ENCODE measurements around the gene LRRC32.

The LRRC32 gene

DNA sequence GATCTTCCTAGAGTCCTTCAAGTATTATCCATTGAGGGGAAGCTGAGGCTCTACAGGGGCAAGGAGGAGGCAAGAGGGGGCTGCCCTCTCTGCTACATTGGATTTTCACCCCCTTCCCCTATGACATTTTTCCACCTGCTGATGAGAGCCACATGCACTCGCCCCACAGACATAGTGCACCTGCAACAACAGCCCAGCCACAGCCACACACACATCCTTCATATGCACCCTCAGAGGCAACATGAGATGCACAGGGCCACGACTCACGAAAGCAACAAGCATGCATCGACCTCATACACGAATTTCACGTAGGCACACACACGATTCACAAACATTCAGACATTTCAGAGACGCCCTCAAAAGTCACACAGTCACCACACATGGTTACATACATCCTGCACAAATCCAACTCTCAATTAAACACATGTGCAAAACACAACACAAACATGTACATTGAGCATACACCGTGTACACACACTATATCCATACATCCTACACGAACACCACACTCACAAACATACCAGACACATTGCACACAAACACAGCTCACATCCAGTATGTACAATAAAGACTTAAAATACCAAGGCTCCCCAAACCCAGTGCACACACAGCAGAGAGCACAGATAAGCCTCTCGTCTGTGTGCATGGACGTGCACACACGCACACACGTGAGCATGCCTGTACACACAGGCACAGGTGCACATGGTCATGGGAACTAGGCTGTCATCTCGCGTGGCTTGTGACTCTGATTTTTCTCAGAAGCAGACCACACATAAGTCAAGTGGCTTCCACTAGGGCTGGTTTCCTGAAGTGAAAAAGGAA is 6.3 kb upstream of the LRRC32 start:
- no peak for DNase-seq

DNA sequence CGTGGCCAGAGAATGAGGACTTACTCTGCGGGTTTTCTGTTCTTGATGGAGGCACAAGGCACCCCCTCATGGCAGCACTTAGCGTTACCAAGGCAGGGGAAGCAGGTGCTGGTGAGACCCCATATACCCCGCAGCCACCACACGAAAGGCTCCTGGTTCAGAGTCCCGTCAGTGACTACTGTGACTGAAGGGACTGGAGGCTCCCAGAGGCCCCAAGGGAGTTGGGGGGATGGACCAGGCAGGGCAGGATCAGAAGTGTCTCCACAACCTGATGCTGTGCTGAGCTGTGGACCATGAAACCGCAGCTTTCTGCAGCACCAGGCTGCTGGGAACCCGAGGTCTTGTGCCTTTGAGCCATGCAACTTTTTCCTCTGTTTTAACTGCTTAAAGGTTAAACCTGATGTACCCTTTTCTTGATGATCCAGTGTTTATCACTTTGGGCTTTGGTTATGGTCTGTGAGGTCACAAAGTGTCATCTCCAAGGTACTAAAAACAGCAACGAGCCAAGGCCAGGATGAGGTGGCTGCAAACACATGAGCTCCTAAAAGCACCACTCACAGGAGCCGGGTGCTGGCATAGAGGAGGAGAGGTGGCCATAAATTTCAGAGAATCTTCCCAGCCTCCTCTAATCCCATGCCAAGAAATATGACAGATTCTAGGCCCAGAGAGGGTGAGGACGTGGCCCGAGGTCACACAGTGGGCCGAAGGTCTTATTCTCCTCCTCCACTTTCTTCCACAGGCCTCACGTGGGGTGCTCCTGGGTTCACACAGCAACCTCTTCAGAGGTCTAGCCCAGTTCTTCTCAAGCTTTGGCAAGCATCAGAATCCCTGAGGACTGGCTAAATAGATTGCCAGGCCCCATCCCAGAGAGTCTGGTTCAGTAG is 4.2 kb upstream of the LRRC32 start:
- DNase-seq = no peak

DNA sequence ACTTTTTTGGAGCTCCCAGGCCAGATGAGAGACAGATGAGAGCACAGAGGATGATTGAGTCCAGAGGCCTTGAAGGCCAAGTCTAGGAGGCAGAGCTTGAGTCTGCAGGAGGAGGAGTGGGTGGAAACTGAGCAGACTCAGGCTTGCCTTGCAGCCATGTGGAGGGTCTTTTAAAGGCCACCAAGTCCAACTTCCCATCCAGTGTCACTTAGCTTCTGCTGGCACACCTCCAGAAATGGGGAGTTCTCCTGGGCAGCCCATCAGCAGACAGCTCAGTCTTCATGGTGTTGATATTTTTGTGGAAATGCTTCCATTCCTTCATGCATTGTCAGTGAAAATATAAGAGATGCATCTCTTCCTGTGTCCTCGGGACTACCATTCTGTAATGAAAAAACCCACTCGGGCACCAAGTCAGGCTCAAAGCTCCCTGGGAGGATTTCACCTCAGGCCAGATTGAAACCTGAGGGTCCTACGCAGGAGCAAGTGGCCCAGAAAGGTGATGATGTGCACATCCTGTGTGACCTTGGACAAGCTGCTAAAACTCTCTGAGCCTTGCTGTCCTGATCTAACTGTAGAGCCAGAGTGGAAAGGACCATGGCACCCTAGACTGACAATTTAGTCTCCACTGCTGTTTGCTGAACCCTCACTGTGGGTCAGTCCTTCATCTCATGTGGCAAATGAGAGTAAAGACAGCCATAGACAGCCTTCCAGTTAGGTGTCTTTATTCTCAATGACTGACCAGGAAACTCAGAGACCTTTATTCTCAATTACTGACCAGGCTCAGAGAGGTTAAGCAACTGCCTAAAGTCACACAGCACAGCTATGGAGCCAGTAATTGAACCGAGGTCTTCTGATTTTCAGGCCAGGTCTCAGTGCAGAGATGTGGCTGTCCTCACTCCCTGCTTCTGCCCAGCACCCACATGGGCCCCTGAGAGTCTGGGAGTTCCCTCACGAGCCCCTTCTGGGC is 2.9 kb upstream of the LRRC32 start:
- DNase-seq = no peak

DNA sequence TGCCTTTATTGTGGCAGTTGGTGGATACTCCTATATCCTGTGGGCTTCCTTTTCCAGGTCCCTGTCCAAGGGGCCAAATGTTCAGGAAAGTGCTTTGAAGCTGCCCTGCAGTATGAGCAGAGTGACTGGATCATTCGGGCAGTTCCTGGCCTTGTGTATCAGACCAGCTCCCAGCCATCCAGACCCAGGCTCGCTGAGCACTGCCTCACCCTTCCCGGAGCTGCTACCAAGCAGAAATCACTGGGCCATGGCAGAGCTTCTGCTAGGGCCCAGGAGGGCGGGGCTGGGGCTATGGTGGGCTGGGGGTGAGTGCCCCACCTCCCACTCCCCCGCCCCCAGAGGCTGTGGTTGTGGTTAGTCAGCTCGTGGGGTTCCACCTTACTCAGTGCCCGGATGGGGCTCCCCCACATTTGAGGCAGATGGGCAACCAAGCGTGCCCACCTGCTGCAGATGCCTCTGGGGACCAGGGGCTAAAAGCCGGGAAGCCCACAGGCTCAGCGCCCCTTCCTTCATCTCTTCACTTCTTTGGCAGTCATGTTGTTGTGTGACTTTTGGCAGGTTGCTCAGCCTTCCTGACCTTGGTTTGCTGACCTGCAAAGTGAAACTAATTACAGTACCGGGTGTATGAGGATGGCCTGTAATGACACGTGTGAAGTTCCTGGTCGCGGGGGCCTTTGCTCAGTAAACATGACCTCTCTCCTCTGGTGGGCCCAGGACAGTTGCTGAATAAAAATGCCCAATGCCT is 2.1 kb upstream of the LRRC32 start:
- DNase-seq = peak in 1 of 2 experiments; percentile 26

DNA sequence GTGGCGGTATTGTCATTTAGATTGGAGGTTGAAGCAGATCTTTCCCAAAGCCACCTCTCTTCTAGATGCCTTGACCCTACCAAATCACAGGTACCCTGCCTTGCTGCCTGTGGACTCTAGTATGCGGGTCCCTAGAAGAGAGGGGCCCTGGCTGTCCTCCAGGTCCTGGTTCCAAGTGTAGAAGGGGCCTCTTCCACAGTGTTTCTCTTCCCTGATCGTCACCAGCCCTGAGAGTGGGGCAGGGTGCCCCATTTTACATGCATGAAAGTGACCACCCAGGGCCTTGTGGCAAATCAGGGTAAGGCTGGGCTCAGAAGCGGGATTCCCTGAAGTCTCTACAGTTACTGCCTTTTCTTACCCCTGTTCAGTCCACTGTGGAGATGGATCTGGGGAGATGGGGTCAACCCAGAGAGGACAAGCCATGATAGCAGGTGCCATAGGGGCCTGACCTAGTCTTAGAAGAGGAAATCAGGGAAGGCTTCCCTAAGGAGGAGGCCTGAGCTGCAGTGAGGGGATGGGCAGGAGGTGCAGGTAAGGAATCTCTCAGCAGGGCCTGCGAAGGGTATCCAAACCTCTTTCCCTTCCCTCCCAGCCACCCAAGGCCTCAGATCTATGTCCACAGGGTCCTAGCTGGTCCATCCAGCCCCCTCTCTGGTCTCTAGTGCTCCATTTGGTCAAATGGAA is 1.2 kb upstream of the LRRC32 start:
- DNase-seq = no peak

DNA sequence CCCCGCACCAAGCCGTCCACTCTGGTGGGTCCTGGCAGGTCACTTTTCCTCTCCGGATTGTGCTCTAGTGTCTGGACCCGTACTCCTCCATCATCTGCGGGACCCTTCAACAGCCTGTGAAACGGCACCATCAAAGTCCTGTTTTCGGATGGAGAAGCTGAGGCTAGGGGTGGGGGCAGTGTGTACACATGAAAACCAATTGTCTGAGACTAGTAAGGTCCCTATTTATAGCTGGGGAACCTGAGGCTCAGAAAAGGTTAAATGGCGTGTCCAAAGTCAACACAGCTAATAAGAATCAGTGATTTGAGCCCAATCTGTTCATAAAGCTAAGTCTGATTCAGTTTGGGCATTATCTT is 668 bp upstream of the LRRC32 start:
- DNase-seq = no peak

DNA sequence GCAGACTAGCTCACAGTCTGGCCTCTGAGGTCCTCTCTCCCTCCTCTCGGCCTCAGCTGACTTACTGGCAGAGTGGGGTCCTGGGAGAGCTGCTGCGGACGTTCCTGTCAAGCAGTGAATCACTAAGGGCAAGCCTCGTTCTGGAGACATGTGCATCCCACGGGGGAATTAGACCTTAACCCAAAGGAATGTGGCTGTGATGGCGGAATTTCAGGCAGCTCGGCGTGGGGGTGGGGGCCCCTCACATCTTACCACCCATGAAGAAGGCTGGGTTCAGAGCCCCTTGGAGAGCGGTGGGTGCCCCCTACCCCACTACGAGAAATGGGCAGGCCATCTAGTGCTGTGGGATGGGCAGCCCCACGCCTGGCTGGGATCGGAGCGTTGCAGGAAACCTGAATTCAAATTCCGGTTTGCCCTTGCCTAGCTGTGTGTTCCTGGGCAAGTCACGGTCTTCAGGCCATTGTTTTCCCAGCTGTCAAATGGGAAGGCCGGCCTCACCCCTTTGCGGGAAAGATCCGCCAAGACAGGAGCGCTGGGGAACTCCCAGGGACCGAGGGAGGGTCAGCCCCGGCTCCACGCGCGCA is 554 bp downstream of the LRRC32 start:
- DNase-seq = no peak

DNA sequence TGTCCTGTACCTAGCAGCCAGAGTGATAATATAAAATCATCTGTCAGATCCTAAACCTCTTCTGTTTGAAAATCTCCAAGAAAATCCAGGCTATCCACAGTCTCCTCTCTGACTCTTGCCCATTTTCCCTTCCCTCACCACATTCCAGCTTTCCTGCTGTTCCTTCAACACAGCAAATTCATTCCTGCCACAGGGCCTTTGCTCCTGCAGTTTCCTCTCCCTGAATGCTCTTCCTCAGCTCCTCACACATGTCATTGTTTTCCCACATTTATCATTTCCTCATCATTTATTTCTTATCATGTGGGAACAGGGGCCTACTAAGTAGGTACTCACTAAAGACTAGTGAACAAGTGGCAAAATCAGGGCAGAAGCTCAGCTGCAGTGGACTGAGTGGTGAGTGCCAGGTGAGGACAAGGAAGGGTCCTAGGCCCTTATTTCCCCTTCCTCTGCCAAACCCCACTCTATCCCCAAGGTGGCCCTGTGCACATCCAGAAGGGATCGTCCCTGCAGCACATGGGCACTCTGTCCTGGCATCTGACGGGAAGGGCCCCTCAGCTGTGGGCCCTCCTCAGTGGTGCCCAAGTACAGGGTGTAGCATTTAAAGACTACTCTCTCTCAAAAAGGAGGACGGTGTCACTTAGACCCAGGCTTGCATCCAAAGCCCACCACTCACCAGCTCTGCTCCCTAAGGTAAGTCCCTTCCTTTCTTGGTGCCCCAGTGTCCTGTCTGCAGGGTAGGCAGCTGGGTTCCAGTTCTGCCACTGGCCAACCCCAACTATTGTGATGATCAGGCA is 2.0 kb downstream of the LRRC32 start:
- DNase-seq = no peak

DNA sequence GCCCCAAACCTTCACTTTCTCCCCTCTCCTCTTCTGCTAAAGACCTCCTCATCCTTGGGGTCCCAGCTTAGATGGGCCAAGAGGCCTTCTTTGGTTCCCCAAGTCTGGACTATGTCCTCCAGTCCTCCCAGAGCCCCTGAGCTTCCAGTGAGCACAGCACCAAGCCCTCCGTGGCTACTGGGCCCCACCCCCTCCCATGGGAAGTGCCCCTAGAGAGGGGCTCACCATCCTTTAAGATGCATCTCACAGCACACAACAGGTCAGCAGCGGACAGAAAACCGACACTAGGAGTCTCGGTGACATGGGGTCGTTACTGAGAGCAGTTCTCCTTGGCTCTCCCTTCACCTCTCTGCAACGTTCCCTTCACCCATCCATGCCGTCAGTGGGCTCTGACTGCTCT is 2.7 kb downstream of the LRRC32 start:
- no peak for DNase-seq

DNA sequence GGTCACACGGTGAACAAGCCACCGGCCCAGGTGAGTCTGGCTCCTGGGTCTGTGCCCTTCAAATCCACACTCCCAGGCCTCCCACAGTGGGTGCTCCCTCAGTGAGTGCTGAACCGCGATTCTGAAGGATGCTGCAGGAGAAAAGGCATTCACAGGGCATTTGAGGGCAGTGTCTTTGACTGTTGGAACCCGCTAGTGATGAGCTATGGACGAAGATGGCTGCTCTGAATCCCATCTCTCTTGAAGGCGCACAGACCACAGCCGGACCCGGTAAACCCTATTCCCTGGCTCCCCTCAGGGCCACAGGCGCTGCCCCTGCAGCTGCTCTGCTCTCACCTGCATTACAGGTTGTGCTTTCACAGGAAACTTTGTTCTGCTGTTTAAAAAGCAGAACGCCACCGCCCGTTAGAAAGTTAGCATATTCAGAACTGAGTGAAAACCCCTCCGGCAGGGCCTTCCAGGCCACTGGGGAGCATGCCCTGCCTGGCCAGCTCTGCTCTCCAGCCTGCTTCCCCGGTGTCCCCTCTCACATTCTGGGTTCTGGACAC is 3.2 kb downstream of the LRRC32 start:
- no peak for DNase-seq

DNA sequence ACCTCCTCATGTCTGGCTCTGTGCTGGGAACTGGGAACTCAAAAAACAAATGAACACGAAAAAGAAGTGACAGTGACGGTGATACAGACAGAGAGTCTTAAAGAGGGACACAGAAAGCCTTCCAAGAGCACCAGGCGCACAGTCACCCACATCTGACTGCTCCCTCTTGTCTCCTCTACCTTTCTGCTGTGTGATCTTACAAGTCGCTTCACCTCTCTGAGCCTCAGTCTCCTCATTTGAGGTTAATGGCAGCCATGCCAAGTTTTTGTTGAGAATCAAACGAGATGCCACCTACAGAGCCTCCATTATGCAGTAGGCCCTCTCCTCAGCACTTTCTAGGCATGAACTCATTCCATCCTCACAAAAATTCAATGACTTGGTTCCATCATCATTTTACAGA is 3.7 kb downstream of the LRRC32 start:
- no peak for DNase-seq

DNA sequence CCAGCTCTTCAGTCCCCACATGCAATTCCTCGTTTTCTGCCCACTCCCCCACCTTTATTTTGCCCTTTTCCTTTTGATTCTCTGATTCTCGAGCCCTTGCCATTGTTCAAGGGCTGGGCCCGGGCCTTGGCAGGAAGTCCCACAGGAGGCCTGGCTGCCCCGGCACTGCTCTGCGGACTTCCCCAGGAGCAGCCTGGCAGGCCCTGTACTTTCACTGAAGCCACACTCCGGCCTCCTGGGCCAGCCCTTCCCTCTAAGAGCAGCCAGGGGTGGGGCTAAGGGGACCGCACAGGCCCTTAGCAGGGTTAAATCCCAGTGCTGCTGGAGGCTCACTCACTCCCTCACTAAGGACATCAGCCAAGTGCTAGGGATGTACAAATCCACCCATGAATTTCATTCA is 4.1 kb downstream of the LRRC32 start:
- no peak for DNase-seq

DNA sequence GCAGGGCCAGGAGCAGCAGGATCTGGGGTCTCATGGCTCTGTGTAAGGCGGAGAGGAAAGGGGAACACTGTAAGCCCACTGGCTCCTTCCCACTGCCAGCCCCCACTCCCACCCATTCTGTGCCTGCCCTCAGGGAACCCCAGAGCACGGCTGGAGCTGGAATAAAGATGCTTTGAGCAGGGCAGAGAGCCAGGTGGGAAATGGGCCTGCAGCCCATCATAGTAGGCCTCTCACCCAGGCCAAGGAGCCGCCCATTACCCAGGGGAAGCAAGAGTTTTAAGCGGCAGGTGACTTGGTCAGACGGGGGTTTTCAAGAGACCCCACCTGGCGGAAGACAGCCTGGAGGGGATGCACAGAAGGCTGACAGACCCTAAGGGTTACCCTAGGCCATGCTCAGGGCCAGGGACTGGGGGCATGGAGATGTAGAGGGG is 4.6 kb downstream of the LRRC32 start:
- DNase-seq = no peak

DNA sequence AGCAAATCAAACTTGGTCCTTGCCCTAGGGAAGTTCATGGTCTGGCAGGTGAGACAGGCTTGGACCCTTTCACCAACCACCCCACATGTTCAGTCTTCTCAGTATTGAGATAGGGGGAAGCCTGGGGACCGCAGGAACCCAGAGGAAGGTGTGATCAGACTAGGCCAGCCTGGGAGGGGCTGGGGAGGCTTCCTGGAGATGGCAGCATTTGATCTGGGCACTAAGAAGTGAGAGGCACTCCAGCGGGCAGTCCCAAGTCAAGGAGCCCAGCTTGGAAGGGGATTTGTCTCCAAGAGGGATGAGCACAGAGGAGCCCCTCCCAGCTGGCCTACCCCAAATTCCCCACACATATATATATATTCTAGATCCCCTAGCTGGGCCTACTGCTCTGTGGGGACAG is 5.4 kb downstream of the LRRC32 start:
- DNase-seq = no peak

DNA sequence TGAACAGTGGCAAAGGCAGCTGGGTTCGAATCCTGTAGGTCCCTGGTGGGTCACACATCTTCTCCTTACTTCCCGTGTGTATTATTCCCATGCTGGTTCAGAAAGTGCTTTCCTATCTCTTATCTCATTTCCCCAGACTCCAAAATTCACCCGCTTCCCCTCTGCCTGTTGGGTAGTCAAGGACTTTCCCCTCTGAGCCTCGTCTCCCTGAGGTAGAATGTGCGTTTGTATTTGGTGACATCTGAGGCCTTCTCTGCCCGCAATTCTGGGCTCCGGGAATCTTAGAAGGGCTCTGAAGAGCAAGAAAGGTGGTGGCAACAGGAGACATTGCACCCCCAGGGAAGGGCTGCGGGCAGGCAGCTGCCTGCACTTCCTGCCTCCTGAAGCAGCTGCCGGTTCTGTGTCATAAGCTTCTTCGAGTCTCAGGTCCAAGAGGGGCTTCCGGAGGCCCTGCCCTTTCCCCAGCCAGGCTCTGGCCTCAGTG is 5.9 kb downstream of the LRRC32 start:
- no peak for DNase-seq

DNA sequence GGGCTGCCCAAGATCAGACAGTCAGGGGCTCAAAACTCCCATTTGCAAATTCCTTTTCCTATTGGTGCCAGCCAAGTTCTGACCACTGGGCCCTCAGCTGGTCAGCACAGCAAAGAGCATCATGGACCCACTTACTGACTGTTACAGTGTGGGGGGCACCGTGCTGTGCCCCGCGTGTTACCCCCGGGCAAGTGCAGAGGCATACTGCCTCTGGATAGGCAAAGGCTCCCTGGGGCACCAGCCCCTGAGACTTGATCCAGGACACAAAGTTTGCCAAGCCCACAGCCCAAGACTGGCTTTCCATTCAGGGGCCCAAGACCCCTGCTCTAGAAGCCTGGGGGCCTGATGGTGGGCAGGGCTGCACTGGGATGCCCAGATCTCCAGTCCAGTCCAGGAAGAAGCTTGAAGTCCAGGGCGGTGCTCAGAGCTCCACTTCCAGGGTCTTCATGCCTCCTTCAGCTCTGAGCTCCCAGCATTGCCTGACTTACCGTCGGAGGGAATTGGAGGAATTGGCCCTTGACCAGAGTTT is 6.6 kb downstream of the LRRC32 start:
- DNase-seq = no peak

DNA sequence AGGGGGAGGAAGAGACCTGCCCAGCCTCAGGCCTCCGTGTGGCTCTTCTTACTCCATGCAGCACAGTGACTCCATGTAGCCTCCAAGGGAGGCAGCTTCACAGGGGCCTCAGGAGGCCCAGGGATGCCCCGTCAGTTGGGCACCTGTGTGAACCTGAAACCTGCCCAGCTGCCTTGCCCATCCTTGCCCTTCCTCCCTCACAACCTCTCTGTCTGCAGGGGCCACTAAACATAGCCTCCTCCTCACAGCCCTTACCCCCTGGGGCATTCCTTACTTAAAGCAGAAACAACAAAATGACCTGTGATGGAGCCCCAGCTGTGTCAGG is 7.1 kb downstream of the LRRC32 start:
- no peak for DNase-seq

DNA sequence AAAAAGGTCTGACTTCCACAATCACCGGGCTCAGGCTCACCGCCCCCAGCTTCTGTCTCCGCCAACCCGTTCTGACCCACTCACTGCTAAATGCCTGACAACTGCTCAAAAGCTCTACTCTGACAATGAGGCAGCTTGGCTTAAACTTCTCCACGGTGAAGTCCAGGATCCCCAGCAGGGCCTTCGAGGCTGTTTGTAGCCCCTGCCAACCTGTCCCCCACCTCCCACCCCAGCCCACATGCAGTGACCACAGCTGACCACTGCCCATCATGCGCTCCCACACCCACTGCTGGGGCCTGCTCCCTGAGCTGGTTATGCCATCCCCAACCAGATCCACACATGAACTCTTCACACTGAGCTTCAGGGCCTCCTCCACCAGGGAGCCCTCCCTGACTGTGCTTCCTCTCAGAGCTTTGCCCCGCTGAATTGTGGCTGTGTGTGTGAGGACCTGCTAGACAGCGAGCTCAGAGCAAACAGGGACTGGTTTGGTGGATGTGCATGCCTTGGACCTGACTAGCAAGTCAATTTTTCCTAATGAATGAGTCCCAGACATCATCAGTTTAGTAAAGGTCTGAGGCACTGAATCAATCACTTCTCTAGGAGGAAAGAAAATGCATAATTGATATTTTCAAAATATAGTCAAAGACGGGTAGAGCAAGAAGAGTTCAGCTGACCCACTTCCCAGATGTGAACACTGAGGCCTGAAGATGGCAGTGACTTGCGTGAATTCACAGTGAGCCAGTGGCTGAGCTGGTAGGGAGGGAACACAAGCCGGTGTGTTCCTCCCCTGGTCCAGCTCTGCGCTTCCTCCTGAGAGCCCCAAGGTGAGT is 7.7 kb downstream of the LRRC32 start:
- DNase-seq = no peak
